Peyer's patch (tissue), 4 donors: Measurements from ENCODE around the gene FBLN7.

ENCODE experiments used
- CTCF ChIP-seq, 6 experiments: fragments of 450-650 bp in 4 of 6; fragments of 200-600 bp in 2 of 6; sonication (generic) in 1 of 6; IDR thresholded peaks; one replicate each; pipeline ENCODE4 v1.5.1; 2017 to 2019; ENCODE audit warnings: antibody characterized with exemption in 6 of 6, mild to moderate bottlenecking in 3 of 6, moderate library complexity in 1 of 6
- POLR2A ChIP-seq, 2 donors: fragments of 450-650 bp; IDR thresholded peaks; one replicate each; pipeline ENCODE4 v1.5.1; 2017; ENCODE audit warnings: antibody characterized with exemption in 2 of 2, mild to moderate bottlenecking in 2 of 2, moderate library complexity in 2 of 2

DNA sequence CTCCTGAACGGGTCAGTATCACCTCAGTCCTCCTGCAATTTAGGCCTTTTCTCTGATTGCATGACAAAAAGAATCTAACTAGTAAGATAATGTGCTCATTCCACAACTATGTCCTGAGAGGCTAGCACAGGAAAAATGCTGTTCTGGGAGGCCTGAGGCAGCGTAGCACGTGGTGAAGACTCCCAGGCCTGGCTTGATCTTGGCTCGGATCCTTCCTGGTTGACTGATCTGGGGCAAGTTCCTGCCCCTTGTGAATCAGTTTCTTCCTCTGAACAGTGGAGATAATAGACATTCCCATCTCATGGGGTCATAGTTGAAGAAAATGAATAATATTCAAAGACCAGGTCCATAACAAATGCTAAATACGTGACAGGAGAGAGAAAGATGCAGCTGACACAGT is 12.3 kb downstream of the FBLN7 start:
- no peak for TF ChIP-seq CTCF (IDR thresholded peaks at IDR 0.05)
- TF ChIP-seq POLR2A (IDR thresholded peaks at IDR 0.05): no peak
